HT1080 (cell line): ENCODE measurements around the gene FEM1B. TPM values are rescaled to one million over a fixed set of nuclear protein-coding genes. Genes with fewer than 3 reads are reported as not detected.

Experiments
- total RNA-seq: library from RNA; depleted of rRNA; stranded (reverse); fragments of >200 nt; shearing (Covaris generic); gene quantifications from 2 replicates; pipeline ENCODE4 v1.2.3, GENCODE V29; 2014; rRNA removed

Gene FEM1B
- total RNA-seq, 1 experiment from 2014 or later = 44.1 TPM

Other genes starting within 250 kb of the FEM1B start
- 8.1 and 22.7 TPM in 2 replicates for gene PIAS1, start 223.4 kb upstream of the FEM1B start, total RNA-seq
- gene CALML4, start 72.4 kb upstream of the FEM1B start, total RNA-seq = 1.6 and 4.9 TPM in 2 replicates
- gene CLN6, start 48.0 kb upstream of the FEM1B start, total RNA-seq = 36.2 and 62.8 TPM in 2 replicates
- gene ITGA11, start 154.4 kb downstream of the FEM1B start, total RNA-seq = 0.77 and 2.1 TPM in 2 replicates